Uterus (tissue), 2 donors: Measurements from ENCODE around the gene SLC39A3.

Source experiments
- CTCF ChIP-seq, 4 experiments: fragments of 200-600 bp in 2 of 4; fragments of 450-650 bp in 2 of 4; sonication (generic) in 2 of 4; IDR thresholded peaks; one replicate each; pipeline ENCODE4 v1.5.1; 2016 to 2019; ENCODE audit warnings: antibody characterized with exemption in 4 of 4, mild to moderate bottlenecking in 2 of 4, moderate library complexity in 1 of 4
- POLR2A ChIP-seq, 2 donors: fragments of 450-650 bp; IDR thresholded peaks; one replicate each; pipeline ENCODE4 v1.6.1; 2016; ENCODE audit warnings: antibody characterized with exemption in 2 of 2, mild to moderate bottlenecking in 1 of 2, moderate library complexity in 1 of 2

GRCh38 chr19:2734589-2735288, 5.1 kb downstream of the SLC39A3 start:
- TF ChIP-seq CTCF (IDR thresholded peaks at IDR 0.05), result no peak
- TF ChIP-seq POLR2A (IDR thresholded peaks at IDR 0.05), result no peak
